ENCODE measurements around the gene VEGFC.

Gene VEGFC

GRCh38 chr4:176642472-176642871, 150.2 kb downstream of the VEGFC start:
- Histone ChIP-seq H3K36me3 (ENCODE audit: insufficient read depth) (no peaks in the 10 kb centered on the region), H3K9ac (no peak overlapping the region), H3K4me3 (IDR thresholded peaks at IDR 0.05; ENCODE audit: insufficient read depth, low read depth, low read length) (no peak overlapping the region), H3K79me2 (ENCODE audit: insufficient read depth, low read depth) (no peaks in the 10 kb centered on the region), H3K27me3 (ENCODE audit: insufficient read depth, low read depth) (no peaks in the 10 kb centered on the region), H4K20me1 (ENCODE audit: insufficient read depth) (no peaks in the 10 kb centered on the region), H2AFZ (ENCODE audit: low read depth) (no peak overlapping the region), H3K4me2 (no peak overlapping the region), H3K4me1 (ENCODE audit: low read depth, poor library complexity, severe bottlenecking) (no peaks in the 10 kb centered on the region), H3K27ac (no peak overlapping the region)
- no peak for TF ChIP-seq CTCF (conservative IDR thresholded peaks at IDR 0.05; ENCODE audit: low read depth, low read length)

GRCh38 chr4:176641237-176641636, 151.5 kb downstream of the VEGFC start:
- Histone ChIP-seq H3K27me3 (ENCODE audit: insufficient read depth, low read depth) (no peaks in the 10 kb centered on the region), H3K36me3 (ENCODE audit: insufficient read depth) (no peaks in the 10 kb centered on the region), H3K9ac (no peak overlapping the region), H3K4me3 (IDR thresholded peaks at IDR 0.05; ENCODE audit: insufficient read depth, low read depth, low read length) (no peak overlapping the region), H2AFZ (ENCODE audit: low read depth) (no peak overlapping the region), H3K79me2 (ENCODE audit: insufficient read depth, low read depth) (no peaks in the 10 kb centered on the region), H3K4me2 (no peak overlapping the region), H3K27ac (no peak overlapping the region), H4K20me1 (ENCODE audit: insufficient read depth) (no peaks in the 10 kb centered on the region), H3K4me1 (ENCODE audit: low read depth, poor library complexity, severe bottlenecking) (no peaks in the 10 kb centered on the region)
- TF ChIP-seq CTCF (conservative IDR thresholded peaks at IDR 0.05; ENCODE audit: low read depth, low read length), result no peak

GRCh38 chr4:176638992-176639391, 153.7 kb downstream of the VEGFC start:
- Histone ChIP-seq H2AFZ (ENCODE audit: low read depth) (no peak overlapping the region), H3K4me2 (no peak overlapping the region), H3K36me3 (ENCODE audit: insufficient read depth) (no peaks in the 10 kb centered on the region), H3K4me3 (IDR thresholded peaks at IDR 0.05; ENCODE audit: insufficient read depth, low read depth, low read length) (no peak overlapping the region), H3K27ac (no peak overlapping the region), H4K20me1 (ENCODE audit: insufficient read depth) (no peaks in the 10 kb centered on the region), H3K4me1 (ENCODE audit: low read depth, poor library complexity, severe bottlenecking) (no peaks in the 10 kb centered on the region), H3K27me3 (ENCODE audit: insufficient read depth, low read depth) (no peaks in the 10 kb centered on the region), H3K79me2 (ENCODE audit: insufficient read depth, low read depth) (no peaks in the 10 kb centered on the region), H3K9ac (no peak overlapping the region)
- TF ChIP-seq CTCF (conservative IDR thresholded peaks at IDR 0.05; ENCODE audit: low read depth, low read length), result no peak

- Histone ChIP-seq H3K36me3 (ENCODE audit: insufficient read depth) (no peaks in the 10 kb centered on the region), H4K20me1 (ENCODE audit: insufficient read depth) (no peaks in the 10 kb centered on the region), H3K4me2 (no peak overlapping the region), H3K4me3 (IDR thresholded peaks at IDR 0.05; ENCODE audit: insufficient read depth, low read depth, low read length) (no peak overlapping the region), H3K27me3 (ENCODE audit: insufficient read depth, low read depth) (no peaks in the 10 kb centered on the region), H3K9ac (no peak overlapping the region), H3K4me1 (ENCODE audit: low read depth, poor library complexity, severe bottlenecking) (no peaks in the 10 kb centered on the region), H3K79me2 (ENCODE audit: insufficient read depth, low read depth) (no peaks in the 10 kb centered on the region), H3K27ac (no peak overlapping the region), H2AFZ (ENCODE audit: low read depth) (no peak overlapping the region)
- no peak for TF ChIP-seq CTCF (conservative IDR thresholded peaks at IDR 0.05; ENCODE audit: low read depth, low read length)
Measured at GRCh38 chr4:176636292-176636691, 156.4 kb downstream of the VEGFC start.
